HG03095 (cell line): ENCODE data around the gene URB2.
"Not testable (repeated sequence)": the region's sequence is repeated elsewhere in the genome, so short reads cannot be mapped to it uniquely, and the experiment has no call there.

ENCODE experiments used
- ATAC-seq: cut with Tn5 transposase; IDR thresholded peaks from one replicate; pipeline ENCODE4 v1.9.1; 2021; ENCODE audit warnings: moderate library complexity; ENCODE audit not compliant: unreplicated experiment

URB2 gene

DNA sequence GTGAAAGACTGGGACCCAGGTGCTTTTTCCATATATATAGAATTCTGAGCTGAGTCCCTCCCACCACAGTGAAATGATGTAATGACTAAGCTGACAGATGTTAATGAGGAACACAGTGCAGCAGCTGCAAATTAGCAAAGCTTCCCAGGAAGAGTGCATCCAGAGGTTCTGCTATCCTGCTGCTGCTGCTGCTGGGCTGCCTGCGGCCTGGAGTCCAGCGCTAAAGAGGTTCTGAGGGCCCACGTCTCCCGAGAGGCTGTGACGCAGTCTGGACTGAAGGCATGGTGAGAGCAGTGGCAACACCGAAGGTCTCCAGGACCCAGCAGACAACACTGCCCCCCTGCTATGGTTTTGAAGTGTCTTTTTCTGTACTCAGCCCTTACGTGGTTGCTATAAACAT lies 63.9 kb downstream of the URB2 start:
- no peak for ATAC-seq

DNA sequence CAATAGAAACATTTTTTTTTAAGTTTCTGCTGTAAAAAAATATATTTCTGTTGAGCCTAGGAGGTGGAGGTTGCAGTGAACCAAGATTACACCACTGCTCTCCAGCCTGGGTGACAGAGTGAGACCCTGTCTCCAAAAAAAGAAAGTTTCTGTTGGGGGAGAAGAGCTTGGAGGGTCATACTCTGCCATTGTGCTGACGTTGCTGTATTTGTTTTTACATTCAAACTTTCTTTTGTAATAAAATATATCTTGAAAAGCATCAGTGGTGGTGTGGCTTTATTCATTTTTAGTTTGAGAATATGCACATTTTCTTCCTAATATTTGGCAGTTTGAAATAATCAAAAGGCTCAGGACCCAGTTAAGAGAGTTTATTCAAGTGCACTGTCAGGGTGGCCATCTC lies 64.6 kb downstream of the URB2 start:
- ATAC-seq, result no peak

DNA sequence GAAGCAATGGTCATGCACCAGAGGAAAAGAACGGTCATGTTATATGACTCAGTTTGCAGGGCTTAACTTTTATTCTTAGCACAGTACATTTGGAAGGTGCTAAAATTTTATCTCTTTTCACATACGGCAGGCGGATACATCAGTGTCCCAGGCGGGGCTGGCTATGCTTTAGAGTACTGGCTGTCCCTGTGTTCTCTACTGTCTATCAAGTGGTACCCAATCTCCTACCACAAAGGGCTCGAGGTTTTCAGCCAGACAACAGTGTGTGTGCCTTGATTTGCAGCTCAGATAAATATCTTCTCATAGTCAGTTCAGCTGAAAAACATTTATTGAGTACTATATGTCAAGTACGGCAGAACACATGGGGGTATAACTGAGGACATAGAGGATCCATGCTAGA lies 65.3 kb downstream of the URB2 start:
- ATAC-seq, result no peak

DNA sequence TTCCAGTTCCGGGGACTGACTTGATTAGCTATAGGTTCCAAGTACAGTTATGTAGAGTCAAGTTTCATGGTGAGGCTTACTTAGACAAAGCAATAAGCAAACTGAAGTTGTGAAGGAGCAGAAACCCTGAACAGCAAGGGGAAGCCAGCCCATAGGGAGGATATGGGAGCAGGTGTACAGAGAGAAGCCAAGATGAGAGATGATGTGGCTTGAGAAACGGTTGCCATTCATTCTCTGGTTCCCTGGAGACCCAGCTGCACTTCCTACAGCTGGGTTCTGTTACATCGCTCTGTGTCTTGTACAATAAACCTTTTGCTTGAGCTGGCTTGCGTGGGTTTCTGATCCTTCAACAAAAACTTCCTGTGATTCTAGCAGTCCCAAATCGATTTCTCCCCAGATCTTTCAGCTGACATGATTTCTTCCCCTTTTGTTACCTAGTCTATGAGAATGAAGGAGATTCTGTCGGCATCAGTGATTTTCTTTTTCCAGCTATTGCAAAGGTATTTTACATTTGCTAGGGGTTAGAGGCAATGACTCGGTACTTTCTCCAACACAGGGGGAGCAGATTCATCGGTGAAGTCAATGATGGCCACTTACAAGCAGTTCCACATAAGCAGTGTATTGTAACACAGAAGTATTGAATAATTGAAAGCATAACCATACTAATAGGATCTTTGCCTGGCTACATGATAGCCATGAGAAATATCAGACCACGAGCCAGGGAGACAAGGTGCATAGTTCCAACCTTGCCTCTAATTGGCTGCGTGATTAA lies 67.3 kb downstream of the URB2 start:
- peak; percentile 61 for ATAC-seq

DNA sequence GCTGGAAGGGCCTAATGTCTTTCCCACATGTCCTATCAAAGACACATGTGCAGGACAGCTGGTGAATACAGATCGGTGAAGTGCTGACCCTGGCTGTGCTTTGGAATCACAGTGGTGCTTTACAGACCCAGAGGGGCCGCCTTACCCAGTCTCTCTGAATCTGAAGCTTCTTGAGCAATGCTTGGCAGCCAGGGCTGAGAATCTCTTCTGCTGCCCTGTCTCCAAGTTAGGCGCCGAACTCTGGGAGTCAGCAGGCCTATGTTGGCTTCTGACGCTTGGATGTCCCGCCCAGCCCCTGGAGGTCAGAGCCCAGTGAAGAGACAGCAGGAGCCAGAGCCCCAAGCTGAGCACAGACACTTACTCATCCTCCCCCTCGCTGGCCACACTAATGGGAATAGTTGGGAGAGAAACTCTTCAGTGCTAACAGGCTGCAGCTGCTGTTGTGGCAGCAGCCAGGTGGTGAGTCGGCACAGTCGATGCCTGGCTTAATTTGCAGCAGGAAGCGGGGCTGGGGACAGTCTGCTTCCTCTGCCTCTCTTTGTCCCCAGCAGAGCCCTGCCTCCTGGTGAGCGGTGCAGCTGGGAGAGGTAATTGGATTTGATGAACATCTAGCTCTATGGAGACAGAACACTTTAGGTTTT lies 68.1 kb downstream of the URB2 start:
- no peak for ATAC-seq

DNA sequence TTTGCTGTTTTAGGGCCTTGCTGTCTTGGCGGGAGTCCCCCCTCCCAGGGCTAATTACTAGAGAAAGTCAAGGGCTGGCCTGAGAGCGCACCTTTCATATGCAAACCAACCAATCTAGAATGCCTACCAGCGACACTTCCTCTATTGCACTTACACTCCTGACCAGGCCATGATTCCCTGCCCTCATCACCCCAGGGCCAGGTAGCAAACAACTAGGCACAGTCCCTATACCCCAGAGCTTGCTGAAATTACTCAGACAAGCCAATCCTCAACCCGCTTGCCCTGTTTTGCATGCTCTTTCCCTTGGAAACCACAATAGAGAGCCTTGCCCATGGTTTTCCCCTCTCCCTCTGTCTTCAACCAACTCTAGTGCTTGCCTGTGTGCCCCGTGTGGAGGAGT lies 70.3 kb downstream of the URB2 start:
- ATAC-seq, result no peak

DNA sequence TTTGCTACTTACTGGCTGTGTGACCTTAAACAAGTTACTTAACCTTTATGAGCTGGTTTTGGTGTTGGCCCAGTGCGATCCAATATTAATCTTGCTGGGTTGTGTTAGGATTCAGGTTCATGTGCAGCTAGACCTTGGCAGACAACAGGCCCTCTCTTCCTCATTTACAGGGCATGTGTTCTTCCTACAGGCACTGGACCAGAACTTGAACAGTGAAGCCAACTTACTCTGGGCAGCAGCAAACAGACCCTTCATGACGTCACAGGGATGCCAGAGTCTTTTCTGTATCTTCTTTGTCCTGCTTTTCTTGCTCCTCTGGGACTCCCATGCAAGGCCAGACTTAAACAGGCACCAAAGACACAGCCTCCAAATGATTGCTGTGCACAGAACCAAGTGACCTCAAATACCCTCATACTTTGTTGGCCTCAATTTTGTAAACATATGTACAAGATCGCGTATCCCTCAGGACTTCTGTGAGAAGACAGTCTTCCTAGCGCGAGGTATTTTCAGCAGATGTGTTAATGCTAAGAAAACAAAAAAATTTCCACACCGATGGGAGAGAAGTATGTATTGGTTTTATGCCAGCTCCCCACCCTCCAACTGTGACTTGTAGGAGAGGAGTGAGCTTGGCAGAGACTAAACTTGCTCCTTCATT lies 73.7 kb downstream of the URB2 start:
- ATAC-seq, result no peak

DNA sequence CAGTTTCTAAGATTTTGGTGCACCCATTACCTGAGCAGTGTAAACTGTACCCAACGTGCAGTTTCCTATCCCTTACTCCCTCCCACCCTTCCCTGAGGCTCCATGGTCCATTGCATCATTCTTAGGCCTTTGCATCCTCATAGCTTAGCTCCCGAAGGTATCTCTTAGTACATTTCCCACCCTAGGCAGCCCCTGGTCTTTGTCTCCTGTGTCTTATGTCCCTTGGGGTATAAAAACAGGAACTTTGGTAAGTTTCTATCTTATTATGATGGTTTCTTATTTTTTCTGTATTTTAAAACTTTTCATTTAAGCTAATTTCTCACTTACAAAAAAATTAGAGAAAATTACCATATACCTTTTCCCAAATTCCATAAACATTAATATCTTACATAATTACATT lies 78.1 kb downstream of the URB2 start:
- ATAC-seq, result no peak

DNA sequence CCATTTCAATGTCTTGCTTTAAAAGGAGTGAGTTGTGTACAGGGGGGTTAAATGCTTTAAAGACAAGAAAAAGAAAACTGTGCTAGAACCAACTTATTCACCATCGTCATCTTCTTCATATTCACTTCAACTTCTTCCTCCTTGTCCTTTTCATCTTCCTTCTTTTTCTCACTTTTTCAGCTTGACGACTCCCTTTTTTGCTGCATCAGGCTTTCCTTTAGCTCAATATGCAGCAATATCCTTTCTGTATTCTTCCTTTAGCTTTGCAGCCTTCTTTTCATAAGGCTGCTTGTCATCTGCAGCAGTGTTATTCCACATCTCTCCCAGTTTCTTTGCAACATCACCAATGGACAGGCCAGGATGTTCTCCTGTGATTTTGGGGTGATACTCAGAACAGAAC lies 79.1 kb downstream of the URB2 start:
- not testable (repeated sequence) for ATAC-seq

DNA sequence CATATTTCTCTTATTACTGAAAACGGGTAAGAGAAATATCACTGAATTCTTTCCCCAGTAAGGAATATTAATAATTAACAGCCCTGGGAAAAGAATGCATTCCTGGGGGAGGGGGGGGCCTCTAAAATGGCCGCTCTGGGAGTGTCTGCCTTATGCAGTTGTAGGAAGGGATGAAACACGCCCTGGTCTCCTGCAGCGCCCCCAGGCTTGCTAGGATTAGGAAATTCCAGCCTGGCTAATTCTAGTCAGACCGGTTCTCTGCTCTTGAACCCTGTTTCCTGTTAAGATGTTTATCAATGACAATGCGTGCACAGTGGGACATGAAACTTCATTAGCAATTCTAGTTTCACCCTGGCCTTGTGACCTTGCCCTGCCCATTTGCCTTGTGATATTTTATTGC lies 81.1 kb downstream of the URB2 start:
- ATAC-seq, result not testable (repeated sequence)

DNA sequence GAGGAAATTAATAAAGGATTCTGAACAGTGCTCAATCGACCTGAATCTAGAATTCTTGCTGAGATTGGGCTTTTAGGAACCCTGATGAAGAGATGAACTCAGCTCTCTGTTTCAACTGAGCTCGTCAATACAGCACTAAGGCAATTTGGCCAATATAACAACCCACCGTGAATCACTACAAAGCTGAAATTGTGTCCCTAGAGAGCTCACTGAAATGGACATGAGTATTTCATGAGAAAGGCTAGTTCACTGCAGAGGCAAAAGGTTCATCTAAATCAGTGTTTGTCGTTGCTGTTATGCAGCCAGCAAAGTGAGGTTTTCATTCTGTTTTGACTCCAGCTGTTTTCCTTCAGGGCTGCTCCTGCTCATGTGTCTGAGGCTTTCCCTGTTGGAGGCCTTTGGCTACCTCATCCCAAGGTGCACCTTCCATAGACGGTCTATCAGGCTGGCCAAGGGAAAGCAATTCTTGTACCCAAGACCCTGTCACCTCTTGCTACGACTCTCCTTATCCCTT lies 83.5 kb downstream of the URB2 start:
- no peak for ATAC-seq
